Subcutaneous adipose tissue (tissue), 4 donors: ENCODE data around the gene LMCD1. TPM values are rescaled to one million over a fixed set of nuclear protein-coding genes. Genes with fewer than 3 reads are reported as not detected.

ENCODE experiments used
- total RNA-seq, 4 donors: library from RNA; depleted of rRNA; stranded (reverse); fragments of >200 nt; gene quantifications; one replicate each; pipeline ENCODE4 v1.1.0, GENCODE V29; 2016
- TF ChIP-seq, protein P1 (sequence below): fragments of 450-650 bp; IDR thresholded peaks from one replicate; pipeline ENCODE4 v1.5.1; 2016; ENCODE audit warnings: low read depth, mild to moderate bottlenecking, control low read depth, antibody characterized with exemption, moderate library complexity

The LMCD1 gene
- total RNA-seq, 4 donors from 2014 or later, result 211 to 464 (median 276) TPM

DNA sequence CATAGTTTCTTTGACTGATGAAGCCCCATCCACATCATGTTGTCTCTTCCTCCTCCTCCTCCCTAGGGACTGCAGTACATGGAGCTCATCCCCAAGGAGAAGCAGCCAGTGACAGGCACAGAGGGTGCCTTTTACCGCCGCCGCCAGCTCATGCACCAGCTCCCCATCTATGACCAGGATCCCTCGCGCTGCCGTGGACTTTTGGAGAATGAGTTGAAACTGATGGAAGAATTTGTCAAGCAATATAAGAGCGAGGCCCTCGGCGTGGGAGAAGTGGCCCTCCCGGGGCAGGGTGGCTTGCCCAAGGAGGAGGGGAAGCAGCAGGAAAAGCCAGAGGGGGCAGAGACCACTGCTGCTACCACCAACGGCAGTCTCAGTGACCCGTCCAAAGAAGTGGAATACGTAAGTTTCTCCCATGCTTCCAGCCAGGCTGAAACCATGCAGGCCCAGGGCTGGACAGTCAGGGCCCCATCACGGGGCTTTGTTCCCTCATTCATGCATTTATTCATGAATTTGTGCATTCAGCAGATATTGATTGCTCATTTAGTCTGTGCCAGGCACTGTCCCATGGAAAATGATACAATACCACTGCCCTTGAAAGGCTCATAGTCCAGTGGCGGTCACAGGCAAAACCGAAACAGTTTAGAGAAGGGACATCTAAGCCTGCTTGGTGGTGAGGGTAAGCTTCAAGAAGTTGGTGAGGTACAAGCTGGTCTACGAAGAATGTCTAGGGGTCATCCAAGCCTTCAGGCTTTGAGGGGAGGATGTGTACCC is 47.1 kb downstream of the LMCD1 start:
- TF ChIP-seq, protein P1, sequence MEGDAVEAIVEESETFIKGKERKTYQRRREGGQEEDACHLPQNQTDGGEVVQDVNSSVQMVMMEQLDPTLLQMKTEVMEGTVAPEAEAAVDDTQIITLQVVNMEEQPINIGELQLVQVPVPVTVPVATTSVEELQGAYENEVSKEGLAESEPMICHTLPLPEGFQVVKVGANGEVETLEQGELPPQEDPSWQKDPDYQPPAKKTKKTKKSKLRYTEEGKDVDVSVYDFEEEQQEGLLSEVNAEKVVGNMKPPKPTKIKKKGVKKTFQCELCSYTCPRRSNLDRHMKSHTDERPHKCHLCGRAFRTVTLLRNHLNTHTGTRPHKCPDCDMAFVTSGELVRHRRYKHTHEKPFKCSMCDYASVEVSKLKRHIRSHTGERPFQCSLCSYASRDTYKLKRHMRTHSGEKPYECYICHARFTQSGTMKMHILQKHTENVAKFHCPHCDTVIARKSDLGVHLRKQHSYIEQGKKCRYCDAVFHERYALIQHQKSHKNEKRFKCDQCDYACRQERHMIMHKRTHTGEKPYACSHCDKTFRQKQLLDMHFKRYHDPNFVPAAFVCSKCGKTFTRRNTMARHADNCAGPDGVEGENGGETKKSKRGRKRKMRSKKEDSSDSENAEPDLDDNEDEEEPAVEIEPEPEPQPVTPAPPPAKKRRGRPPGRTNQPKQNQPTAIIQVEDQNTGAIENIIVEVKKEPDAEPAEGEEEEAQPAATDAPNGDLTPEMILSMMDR, result no peak

DNA sequence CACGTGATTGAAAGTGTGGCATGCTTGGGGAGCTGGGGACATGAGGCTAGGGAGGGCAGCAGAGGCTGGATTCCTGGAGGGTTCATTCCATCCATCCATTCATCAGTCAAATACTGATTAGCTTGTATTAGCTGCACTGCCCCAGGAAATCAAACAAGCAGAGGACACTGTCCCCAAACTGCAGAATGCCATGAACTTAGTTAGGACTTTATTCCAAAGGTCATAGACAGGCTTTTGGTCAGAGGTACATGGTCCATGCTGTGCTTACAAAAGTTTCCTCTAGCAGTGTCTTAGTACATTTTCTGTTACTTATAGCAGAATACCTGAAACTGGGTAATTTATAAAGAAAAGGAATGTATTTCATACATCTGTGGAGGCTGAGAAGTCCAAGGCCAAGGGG is 47.7 kb downstream of the LMCD1 start:
- TF ChIP-seq, protein P1, result no peak

DNA sequence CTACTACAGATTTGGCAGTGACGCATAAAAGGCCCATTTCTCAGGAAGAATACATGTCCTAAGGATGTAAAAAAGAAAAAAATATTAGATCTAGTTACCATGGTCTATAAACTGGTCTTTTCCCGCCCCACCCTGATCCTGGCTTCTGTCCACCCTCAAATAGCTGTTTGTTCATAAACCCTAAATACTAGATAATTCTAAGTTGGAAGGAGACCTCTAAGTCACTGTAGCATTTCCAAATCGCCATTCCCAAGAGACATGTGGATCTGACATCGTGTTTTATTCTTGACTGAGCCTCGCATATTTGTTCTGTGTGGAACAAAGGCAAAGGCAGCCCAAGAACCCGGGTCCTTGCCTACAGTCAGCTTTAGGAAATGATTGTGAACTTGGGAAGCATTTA is 49.0 kb downstream of the LMCD1 start:
- TF ChIP-seq, protein P1, result no peak

DNA sequence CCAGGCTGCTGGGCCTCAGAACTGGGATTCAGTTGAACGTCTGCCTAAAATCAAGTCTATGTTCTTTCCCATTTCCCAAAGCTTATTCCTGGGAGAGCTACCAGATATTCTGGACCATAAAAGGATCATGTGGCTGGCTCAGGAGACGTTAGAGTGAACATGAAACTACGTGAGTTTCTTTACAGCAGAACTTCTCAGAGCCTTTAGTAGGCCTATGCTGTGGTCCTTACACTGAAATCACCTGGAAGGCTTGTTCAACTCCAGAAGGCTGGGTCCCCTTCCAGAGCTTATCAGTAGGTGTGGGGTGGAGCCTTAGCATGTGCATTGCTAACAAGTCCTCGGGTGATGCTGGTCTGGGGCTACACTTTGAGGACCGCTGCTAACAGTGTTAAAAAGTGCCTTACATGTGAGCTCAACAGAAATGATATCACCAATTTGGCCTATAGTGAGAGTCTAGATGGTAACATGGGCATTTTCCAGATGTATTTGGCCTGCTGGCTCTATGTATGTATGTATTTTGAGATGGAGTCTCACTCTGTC is 50.7 kb downstream of the LMCD1 start:
- TF ChIP-seq, protein P1, result no peak

DNA sequence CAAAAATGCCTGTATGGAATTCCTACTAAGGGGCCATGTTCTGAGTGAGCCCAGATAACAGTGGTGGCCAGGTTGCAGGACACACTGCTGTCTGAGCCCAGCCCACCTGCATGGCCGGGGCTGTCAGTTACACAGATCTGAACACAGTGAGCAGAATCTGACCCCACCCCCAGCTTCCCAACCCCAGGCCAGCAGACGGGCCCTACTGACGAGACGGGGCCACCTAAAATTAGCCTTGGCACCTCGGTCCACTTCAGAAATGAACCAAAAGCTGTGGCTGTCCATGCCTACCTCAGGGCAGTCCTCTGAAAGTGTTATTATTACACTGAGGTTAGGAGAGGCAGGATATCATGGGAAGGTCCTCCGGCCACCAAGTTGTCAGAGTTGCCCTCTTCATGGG is 51.8 kb downstream of the LMCD1 start:
- TF ChIP-seq, protein P1, result no peak

DNA sequence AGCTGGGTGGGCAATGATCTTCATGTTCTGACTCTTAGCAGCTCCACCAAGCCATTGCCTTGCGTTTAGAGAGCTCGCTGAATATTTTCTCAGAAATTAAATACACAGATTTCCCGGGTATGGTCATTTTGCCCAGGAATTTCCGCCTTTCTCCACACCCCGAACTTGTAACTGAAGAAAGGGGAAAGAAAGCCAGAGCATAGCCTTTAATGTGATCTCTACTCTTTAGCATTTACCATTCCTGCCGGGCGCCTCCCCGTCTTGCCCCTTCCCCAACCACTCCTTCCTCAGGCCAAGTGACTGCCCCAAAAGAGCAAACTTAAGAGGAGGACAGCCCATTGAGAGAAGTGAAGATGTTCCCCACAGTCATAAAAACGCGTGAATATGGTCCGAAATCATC is 53.1 kb downstream of the LMCD1 start:
- TF ChIP-seq, protein P1, result no peak

DNA sequence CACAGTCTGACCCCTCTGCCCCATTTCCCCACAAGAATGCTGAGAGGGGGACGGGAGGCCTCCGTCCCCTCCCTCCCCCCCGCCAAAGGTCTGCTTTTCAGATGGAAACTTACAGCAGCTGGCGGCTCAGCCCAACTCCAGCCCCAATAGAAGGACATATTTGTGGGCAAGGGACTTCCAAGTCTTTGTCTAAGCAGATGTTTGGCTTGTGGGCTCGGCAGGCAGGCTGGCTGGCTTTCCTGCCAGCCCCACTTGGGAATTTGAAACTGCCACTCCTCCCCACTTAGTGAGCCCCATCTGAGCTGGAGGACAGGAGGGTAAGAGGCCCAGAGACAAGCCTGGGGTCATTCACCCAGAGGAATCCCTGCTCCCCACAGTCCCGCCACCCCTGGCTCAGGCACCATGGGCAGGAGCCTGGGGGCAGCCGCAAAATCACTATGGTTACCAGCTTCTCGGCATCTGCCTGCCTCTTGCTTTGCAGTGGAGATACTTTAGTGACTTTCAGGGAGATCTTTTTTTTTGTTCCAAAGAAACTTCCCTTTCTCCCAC is 53.6 kb downstream of the LMCD1 start:
- TF ChIP-seq, protein P1, result no peak
